HG02973 (cell line): ENCODE data around the gene GSE1.
"Not testable (repeated sequence)": the region's sequence is repeated elsewhere in the genome, so short reads cannot be mapped to it uniquely, and the experiment has no call there.

Experiments
- ATAC-seq: cut with Tn5 transposase; IDR thresholded peaks from one replicate; pipeline ENCODE4 v1.9.1; 2021; ENCODE audit warnings: moderate library complexity; ENCODE audit not compliant: unreplicated experiment

The GSE1 gene

GRCh38 chr16:85589688-85590505, 23.2 kb upstream of the GSE1 start:
- no peak for ATAC-seq

- ATAC-seq: no peak
Measured at GRCh38 chr16:85590506-85590832, 22.7 kb upstream of the GSE1 start.

- no peak for ATAC-seq
Measured at GRCh38 chr16:85591381-85591780, 21.7 kb upstream of the GSE1 start.

GRCh38 chr16:85592277-85592676, 20.8 kb upstream of the GSE1 start:
- not testable (repeated sequence) for ATAC-seq

GRCh38 chr16:85592700-85593493, 20.2 kb upstream of the GSE1 start:
- no peak for ATAC-seq

GRCh38 chr16:85593494-85594221, 19.5 kb upstream of the GSE1 start:
- no peak for ATAC-seq

- ATAC-seq: no peak
Measured at GRCh38 chr16:85594273-85594977, 18.7 kb upstream of the GSE1 start.

- ATAC-seq: no peak
Measured at GRCh38 chr16:85594978-85595661, 18.0 kb upstream of the GSE1 start.

- ATAC-seq: no peak
Measured at GRCh38 chr16:85595812-85596502, 17.2 kb upstream of the GSE1 start.

- no peak for ATAC-seq
Measured at GRCh38 chr16:85598141-85598540, 15.0 kb upstream of the GSE1 start.

- ATAC-seq: no peak
Measured at GRCh38 chr16:85600078-85600477, 13.0 kb upstream of the GSE1 start.

- no peak for ATAC-seq
Measured at GRCh38 chr16:85600530-85601271, 12.4 kb upstream of the GSE1 start.

GRCh38 chr16:85601272-85601639, 11.9 kb upstream of the GSE1 start:
- ATAC-seq: no peak

- no peak for ATAC-seq
Measured at GRCh38 chr16:85601730-85602401, 11.3 kb upstream of the GSE1 start.

- ATAC-seq: no peak
Measured at GRCh38 chr16:85602402-85603202, 10.5 kb upstream of the GSE1 start.

GRCh38 chr16:85603203-85603755, 9.8 kb upstream of the GSE1 start:
- ATAC-seq: no peak

- ATAC-seq: no peak
Measured at GRCh38 chr16:85604145-85604705, 8.9 kb upstream of the GSE1 start.
